Stimulated activated CD4-positive, alpha-beta T cell treated with anti-CD3 and anti-CD28 coated beads, Interleukin-2, amount 100 ng/mL, for 4 hours (primary cell): ENCODE results near the gene NCOR2.

Experiments used
- DNase-seq: peaks from one replicate; pipeline ENCODE4 v3.0.0-alpha.2; 2020; ENCODE audit warnings: low read depth

NCOR2 gene

GRCh38 chr12:124543052-124543589 is 24.3 kb downstream of the NCOR2 start:
- no peak for DNase-seq

- DNase-seq, result no peak
Measured at GRCh38 chr12:124542021-124542949, 25.1 kb downstream of the NCOR2 start.

- DNase-seq, result no peak
Measured at GRCh38 chr12:124541322-124541721, 26.1 kb downstream of the NCOR2 start.

- no peak for DNase-seq
Measured at GRCh38 chr12:124539084-124540041, 28.0 kb downstream of the NCOR2 start.

GRCh38 chr12:124538194-124539082 is 29.0 kb downstream of the NCOR2 start:
- DNase-seq, result no peak

GRCh38 chr12:124537525-124538193 is 29.8 kb downstream of the NCOR2 start:
- DNase-seq, result no peak

GRCh38 chr12:124536641-124537040 is 30.8 kb downstream of the NCOR2 start:
- no peak for DNase-seq

- no peak for DNase-seq
Measured at GRCh38 chr12:124534776-124535740, 32.4 kb downstream of the NCOR2 start.

GRCh38 chr12:124533456-124533855 is 34.0 kb downstream of the NCOR2 start:
- no peak for DNase-seq

GRCh38 chr12:124532967-124533366 is 34.4 kb downstream of the NCOR2 start:
- DNase-seq, result no peak

GRCh38 chr12:124532331-124532750 is 35.1 kb downstream of the NCOR2 start:
- no peak for DNase-seq

- DNase-seq, result no peak
Measured at GRCh38 chr12:124531906-124532305, 35.5 kb downstream of the NCOR2 start.

GRCh38 chr12:124531281-124531745 is 36.1 kb downstream of the NCOR2 start:
- no peak for DNase-seq

GRCh38 chr12:124530637-124531263 is 36.7 kb downstream of the NCOR2 start:
- no peak for DNase-seq

GRCh38 chr12:124529565-124530276 is 37.7 kb downstream of the NCOR2 start:
- DNase-seq, result no peak

GRCh38 chr12:124527861-124528561 is 39.4 kb downstream of the NCOR2 start:
- no peak for DNase-seq

GRCh38 chr12:124525927-124526692 is 41.3 kb downstream of the NCOR2 start:
- DNase-seq, result no peak
